ENCODE measurements around the gene PRKACB. TPM values are rescaled to one million over a fixed set of nuclear protein-coding genes. Genes with fewer than 3 reads are reported as not detected.

PRKACB gene
- total and polyA plus RNA-seq, 11 donors, result 8.7 to 52.3 (median 39.0) TPM

DNA sequence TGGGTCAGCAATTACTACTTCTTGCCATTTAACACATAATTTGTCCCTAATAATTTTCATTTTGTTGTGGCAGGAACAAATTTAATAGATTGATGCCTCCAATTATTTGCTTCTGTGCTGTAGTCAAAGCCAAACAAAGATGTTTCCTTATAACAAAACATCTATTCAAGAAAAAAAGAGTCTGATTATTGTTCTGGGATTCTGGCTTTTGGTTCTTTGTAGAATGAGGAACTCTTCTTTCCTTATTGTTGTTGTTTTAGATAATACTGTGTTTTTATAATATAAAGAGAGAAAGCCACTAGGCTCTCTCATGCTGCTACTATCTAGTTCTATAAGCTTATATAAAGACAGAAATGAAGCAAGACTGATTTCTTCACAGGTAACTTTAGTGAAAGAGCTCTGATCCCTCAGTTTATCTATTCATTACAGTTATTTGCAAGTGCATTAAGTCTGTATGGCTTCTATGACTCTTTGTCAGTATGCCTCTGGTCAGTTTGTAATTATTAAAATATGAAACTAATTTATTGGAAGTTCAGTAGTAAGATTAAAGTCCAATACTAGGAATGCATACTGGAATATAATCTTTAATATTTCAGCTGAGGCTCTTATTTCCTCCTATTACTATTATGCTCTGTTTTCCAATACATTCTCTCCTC is 37.4 kb downstream of the PRKACB start:
- intact Hi-C loops (cut with DNase I), result no loop called here
- no peaks in the 10 kb centered on the region for H3K27me3 ChIP-seq
- TF ChIP-seq POLR2A (IDR thresholded peaks at IDR 0.05), result no peak
- TF ChIP-seq, protein P1, sequence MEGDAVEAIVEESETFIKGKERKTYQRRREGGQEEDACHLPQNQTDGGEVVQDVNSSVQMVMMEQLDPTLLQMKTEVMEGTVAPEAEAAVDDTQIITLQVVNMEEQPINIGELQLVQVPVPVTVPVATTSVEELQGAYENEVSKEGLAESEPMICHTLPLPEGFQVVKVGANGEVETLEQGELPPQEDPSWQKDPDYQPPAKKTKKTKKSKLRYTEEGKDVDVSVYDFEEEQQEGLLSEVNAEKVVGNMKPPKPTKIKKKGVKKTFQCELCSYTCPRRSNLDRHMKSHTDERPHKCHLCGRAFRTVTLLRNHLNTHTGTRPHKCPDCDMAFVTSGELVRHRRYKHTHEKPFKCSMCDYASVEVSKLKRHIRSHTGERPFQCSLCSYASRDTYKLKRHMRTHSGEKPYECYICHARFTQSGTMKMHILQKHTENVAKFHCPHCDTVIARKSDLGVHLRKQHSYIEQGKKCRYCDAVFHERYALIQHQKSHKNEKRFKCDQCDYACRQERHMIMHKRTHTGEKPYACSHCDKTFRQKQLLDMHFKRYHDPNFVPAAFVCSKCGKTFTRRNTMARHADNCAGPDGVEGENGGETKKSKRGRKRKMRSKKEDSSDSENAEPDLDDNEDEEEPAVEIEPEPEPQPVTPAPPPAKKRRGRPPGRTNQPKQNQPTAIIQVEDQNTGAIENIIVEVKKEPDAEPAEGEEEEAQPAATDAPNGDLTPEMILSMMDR (IDR thresholded peaks at IDR 0.05), result no peak
- no peaks in the 10 kb centered on the region for H3K4me1 ChIP-seq
- DNase-seq (no peak), ATAC-seq (no peak)
- H3K27ac ChIP-seq, result no peak overlapping the region
- H3K9me3 ChIP-seq, result no peaks in the 10 kb centered on the region
- peaks cover 0 to 30% (median 5%) of the 10 kb centered on the region in 9 donors for H3K36me3 ChIP-seq
- no peak overlapping the region for H3K4me3 ChIP-seq

DNA sequence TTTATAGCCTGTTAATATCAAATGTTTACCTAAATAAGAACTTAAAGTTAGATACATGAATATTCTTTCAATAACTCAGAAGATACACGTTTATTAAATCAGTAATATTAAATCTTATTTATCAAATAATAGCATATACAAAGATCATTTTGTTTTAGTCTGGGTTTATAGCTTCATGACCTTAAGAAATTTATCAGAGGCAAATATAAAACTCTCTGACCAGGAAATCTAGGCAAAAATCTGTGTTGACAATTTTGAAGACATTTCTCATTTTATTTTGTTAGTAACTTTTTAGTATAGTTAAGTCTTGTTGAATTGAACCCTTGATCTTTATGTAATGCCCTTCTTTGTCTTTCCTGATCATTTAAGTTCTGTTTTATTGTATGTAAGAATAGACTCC is 46.4 kb downstream of the PRKACB start:
- H3K4me1 ChIP-seq, result no peaks in the 10 kb centered on the region
- intact Hi-C loops (cut with DNase I), result no loop called here
- no peak overlapping the region for H3K27ac ChIP-seq
- peaks cover 0 to 26% (median 3%) of the 10 kb centered on the region in 9 donors for H3K36me3 ChIP-seq
- H3K4me3 ChIP-seq, result no peak overlapping the region
- ATAC-seq (no peak), DNase-seq (no peak)
- no peaks in the 10 kb centered on the region for H3K27me3 ChIP-seq
- WGBS, 4 donors, result 82 to 96% (median 87%) methylated on average over 1 of the region's 1 CpG
- TF ChIP-seq, protein P1 (IDR thresholded peaks at IDR 0.05), result no peak
- TF ChIP-seq POLR2A (IDR thresholded peaks at IDR 0.05), result no peak
- H3K9me3 ChIP-seq, result peaks cover 0 to 51% (median 20%) of the 10 kb centered on the region in 12 donors

DNA sequence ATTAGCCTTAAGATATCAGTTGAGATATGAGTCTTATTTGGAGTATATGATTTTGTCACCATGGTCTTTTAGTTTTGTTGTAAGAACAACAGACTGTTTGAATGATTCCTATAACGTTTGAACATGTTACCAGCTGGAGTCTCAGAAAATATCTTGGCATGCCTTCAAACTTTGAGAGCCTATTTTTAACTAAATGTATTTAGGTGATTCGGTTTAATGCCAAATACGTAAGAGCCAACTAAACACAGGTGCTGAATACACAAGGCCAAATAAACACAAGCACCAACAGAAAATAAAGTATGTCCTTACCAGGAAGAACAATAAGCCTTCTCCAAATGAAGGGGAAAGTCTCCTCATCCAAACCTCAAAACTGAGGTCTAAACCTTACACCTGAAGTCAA is 48.6 kb downstream of the PRKACB start:
- intact Hi-C loops (cut with DNase I), result no loop called here
- H3K36me3 ChIP-seq, result peaks cover 0 to 38% (median 17%) of the 10 kb centered on the region in 9 donors
- 40 to 54% (median 52%) methylated on average over 3 of the region's 3 CpGs for WGBS, 4 donors
- H3K4me3 ChIP-seq, result no peak overlapping the region
- H3K27me3 ChIP-seq, result no peaks in the 10 kb centered on the region
- ATAC-seq, result no peak
- DNase-seq, result no peak
- H3K27ac ChIP-seq, result no peak overlapping the region
- TF ChIP-seq, protein P1 (IDR thresholded peaks at IDR 0.05), result no peak
- no peak for TF ChIP-seq POLR2A (IDR thresholded peaks at IDR 0.05)
- H3K4me1 ChIP-seq, result no peaks in the 10 kb centered on the region
- H3K9me3 ChIP-seq, result peaks cover 0 to 51% (median 20%) of the 10 kb centered on the region in 12 donors

DNA sequence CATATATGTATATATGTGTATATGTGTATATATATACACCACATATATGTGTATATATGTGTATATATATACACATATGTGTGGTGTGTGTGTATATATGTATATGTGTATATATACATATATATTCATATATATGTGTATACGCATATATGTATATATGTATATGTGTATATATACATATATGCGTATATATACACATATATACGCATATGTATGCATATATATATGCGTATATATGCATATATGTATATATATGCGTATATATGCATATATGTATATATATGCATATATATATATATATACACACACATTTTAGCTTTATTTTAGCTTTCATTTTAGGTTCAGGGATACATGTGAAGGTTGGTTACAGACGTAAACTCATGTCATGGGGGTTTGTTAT is 54.8 kb downstream of the PRKACB start:
- no peaks in the 10 kb centered on the region for H3K27me3 ChIP-seq
- H3K27ac ChIP-seq, result no peak overlapping the region
- TF ChIP-seq, protein P1 (IDR thresholded peaks at IDR 0.05), result no peak
- TF ChIP-seq POLR2A (IDR thresholded peaks at IDR 0.05), result no peak
- no peak overlapping the region for H3K4me3 ChIP-seq
- DNase-seq (no peak), ATAC-seq (no peak)
- peaks cover 0 to 1% (median 0%) of the 10 kb centered on the region in 12 donors for H3K9me3 ChIP-seq
- no peaks in the 10 kb centered on the region for H3K4me1 ChIP-seq
- intact Hi-C loops (cut with DNase I), result no loop called here
- peaks cover 0 to 53% (median 33%) of the 10 kb centered on the region in 9 donors for H3K36me3 ChIP-seq
- 88 to 96% (median 92%) methylated on average over 6 of the region's 6 CpGs for WGBS, 4 donors
